Left kidney (tissue), 2 donors: ENCODE measurements around the gene MED14. TPM values are rescaled to one million over a fixed set of nuclear protein-coding genes. Genes with fewer than 3 reads are reported as not detected.
A peak's percentile ranks its signal among the peaks of the same experiment; 100 is the strongest.

ENCODE experiments used
- DNase-seq: peaks from one replicate; pipeline ENCODE4 v3.0.0-alpha.2; 2013
- polyA plus RNA-seq: library from polyadenylated mRNA; unstranded; fragments of 120-200 nt; gene quantifications from one replicate; pipeline ENCODE4 v1.2.1, GENCODE V29; 2013; ENCODE audit not compliant: insufficient read length

Gene MED14
- polyA plus RNA-seq, 1 donor, result 71.3 TPM

DNA sequence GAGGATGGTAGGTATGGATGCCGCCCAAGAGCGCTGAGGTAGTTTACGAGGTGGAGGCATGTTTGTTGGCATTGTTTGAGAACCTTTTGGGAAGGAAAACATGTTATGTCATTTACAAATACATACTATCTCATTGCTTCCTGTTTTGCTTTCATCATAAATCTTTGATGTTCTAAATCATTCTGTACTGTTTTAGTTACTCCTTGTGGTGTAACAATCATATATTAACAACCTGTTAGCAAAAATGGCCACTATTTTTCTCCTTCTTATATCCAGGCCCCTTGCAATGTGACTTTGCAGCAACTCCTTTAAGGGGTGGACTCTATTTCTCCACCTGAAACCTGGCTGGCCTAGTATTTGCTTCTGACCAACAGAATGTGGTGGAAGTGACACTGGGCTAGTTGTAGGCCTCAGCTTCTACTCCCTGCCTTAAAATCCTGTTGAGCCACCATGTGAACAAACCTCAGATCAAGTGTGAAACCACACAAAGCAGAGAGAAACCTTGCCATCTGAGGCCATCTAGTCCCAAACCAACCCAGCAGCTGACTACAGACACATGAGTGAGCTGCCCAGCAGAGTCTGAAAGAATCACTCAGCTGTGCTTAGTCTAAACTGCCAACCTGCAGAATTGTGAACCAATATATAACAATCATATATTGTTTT lies 72.1 kb downstream of the MED14 start:
- no peak for DNase-seq

DNA sequence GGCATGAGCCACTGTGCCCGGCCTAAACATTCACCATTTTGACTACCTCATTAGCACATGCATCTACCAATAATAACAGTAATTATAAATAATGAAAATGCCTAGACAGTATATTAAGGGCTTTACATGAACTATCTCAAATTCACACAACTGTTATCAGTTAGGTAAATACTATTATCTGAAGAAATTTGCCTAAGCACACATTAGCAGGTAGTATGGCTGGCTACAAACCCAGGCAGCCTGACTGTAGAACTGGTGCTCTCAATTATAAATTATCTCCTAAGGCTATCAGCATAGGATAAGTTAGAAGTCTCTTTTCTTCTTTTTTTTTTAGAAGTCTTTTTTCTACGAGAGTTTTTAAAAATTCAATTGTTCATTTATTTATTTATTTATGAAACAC lies 73.9 kb downstream of the MED14 start:
- no peak for DNase-seq

DNA sequence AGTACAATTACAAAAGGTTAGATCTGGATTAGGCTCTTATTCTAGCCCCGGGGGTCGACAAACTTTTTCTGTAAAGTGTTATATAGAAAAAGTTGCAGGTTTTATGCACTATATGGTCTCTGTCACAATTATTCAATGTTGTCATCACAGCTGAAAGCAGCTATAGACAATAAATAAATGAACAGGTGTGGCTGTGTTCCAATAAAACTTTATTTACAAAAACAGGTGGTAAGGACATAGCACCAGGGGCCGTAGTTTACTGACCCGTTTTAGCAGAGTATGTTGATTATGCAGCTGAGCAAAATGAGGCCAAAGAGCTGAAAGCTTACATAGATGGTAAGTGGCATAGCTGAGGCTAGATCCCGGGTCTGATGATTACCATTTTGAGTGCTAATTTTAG lies 75.0 kb downstream of the MED14 start:
- no peak for DNase-seq

DNA sequence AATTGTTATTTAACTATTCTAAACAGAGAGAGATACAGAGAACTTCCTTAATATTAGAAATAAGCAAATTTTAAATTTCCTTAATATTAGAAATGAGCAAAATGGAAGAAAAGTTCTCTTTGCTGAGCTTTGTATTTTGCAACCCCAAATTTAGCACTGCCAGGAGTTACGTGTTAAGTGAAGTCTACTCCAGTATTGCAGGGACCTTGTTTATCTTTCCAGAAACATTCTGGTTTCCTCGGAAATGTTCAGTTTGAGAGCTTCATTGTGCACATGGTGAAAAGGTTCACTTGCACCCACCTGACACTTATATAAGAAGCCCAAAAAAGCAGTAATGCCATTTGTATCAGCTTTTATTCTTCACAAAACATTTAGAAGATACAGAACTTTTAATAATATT lies 81.8 kb downstream of the MED14 start:
- no peak for DNase-seq

DNA sequence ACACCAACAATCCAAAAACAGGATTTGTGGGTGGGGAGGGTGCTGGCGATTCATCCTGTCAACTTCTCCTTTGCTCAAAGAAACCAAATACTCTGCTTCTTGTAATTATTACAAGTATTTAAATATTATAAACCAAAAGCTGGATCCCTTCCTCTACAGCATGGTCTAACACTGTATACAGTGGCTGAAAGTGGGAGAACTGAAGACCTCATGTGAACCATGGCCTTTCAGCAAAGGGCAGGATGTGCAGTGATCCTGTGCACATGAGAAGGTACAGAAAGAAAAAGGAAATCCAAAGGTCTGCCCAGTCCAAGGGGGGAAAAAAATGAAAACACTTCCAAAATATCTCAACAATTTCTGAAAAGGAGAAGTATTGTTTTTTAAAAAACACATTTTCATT lies 82.7 kb downstream of the MED14 start:
- no peak for DNase-seq

DNA sequence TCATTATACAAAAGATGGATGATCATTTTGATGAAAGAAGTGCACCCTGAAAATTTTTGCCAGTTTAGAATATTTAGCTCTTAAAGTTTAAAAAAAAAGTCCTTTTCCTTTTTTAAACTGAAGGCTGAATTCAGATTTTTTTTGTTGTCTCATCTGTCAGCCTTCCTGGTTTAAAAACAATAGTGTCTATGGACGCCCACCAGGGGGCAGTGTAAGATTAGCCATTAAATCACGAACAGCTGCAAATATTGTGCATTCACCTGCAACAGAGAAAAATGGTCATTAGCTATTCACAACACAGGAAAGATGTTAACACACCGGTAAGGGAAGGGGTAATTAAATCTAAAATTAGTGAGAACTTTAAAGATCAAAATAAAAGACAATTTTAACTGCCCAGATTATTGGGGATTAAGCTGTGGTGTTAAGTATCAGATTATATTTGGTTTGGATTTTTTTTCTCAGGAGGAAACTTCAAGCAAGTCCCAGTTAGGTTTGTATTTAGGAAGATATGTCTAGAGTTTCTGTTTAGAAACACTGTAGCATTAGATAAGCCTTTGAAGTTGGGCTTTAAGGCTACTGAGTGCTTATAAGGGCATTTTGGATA lies 83.6 kb downstream of the MED14 start:
- DNase-seq, result peak; percentile 77

DNA sequence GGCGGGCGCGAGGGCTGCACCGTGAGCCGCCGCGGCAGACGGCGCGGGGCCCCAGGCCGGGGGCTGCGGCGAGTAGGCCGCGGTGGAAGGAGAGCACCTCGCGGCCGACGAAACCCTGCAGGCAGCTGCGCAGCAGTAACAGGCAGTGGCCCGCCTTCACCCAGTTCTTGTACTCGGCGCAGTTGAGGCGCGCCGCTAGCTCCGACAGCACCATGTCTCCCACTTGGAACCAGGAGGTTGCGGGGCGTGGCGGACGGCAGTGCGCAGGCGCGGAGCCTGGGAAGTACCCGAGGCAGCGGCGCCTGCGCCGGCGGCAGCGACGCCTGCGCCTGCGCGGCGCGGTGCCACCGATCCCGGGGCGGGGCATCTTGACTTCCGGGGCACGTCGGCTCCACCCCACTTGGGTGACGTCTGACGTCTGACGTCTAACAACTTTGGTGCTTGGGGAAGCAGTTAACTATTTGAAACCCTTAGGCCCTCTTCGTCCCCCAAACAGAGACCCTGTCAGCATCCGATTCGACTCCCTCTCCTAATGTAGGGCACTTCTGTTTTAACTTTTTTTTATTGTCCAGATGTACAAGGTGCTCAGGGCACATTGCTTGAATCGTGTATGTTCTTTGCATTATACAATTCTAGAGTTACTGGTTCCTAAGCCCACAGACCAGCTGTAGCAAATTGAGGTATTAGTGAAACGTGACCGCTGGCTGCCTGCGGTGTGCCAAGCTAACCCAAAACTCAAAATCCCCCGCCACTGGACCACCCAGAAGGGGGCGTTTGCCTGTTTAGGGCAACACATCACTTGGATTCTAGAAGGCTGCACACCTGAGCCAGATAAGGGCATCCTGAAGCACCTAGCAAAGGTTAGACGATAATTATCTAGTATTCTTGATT lies 87.8 kb downstream of the MED14 start, which contains the start of gene CXorf38:
CXorf38 (minus strand) TSS at position 255 of the 891 bp plus-strand sequence; CDS start at position 214, 41 bp downstream.
- peak; percentile 87 for DNase-seq

DNA sequence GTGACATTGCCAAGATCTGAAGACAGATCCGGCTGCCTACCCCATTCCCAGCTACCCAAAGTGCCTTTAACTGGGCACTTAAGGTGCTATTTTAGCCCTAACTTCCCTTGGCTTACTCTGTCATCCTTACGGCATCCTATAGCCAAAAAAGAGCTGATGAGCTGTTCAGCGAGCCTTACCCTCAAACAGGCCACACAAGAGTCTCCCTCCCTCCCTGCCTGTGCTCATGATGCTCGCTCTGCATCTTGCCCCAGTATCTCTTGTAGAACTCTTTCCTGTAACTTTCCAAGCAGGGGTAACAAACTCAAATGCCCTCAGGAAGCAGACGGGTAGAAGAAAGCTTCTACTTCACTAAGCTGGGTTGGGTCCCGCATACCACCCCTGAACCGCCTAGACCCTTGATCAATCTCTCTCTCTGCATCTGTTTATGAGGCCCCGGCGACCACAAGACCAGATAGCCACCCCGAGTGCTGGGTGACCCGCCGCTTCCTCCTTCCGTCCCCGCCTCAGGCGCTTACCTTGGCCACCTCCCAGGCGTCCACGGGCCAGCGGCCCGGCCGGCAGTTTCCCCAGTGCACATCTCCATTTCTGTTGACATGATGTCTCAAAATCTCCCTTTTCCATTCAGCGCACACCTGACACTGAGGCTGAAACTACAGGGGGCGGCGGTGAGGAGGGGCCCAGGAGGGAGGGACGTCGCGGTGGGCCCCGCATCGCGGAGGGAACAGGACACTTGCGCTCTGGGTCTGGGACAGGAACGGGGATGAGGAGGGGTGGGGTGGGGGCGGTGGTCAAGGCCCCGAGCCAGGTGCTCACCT lies 88.6 kb downstream of the MED14 start:
- no peak for DNase-seq

DNA sequence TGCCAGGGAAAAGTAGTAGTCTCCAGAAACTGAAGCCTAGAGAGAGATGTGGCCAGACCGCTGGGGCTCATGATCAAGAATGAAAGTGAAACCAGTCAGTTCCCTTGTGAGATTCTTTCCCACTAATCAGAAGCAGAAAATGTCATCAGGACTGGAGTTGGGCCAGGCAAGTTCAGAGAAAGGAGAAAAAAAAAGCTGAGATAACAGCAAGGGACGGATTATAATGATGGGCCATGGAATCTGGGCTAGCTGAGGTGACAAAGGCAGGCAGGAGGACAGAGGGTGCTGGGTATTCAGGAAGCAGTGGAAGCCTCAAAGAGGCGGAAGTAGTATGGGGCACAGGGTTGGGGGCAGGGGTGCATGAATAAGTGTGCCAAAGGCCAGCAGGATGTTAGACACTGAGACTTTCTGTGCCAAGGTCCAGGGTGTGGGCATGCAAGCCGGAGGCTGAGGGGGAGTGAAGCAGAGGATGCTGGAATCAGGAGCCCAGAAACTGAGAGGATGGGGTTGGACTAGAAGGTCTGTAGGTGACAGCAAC lies 90.5 kb downstream of the MED14 start:
- DNase-seq, result no peak

DNA sequence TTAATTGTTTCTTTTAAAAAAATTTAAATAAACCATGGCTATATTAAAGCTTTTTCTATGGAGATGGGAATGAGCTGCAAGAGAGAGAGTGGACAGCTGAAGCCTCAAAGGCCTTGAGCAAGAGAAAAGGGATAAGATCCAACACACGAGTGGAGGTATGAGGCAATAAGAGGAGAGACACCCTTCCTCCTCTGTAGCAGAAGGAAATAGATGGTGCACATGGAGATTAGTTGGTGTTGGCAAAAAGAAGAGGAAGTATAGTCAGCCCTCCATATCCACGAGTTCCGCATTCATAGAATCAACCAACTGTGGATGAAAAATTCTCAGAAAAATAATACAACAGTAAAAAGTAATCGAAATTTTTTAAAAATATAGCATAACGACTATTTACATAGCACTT lies 91.2 kb downstream of the MED14 start:
- DNase-seq, result no peak

DNA sequence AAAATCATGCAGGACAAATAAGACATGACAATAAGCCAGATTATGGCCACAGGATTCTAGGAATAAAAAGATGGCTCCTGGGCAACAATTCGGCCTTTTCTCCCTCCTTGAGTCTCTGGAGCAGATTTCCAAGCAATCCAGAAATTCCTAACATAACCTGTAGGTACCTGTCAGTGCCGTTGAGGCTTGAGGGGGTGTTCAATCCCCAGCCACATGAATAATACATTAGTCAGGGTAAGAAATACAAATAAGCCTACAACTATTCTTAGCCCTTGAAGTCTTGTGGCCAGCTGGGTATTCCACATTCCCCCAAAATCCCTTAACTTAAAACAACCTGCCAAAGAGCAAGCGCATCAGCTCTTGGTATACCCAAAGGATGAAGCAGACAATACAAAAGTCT lies 97.7 kb downstream of the MED14 start:
- DNase-seq, result no peak

DNA sequence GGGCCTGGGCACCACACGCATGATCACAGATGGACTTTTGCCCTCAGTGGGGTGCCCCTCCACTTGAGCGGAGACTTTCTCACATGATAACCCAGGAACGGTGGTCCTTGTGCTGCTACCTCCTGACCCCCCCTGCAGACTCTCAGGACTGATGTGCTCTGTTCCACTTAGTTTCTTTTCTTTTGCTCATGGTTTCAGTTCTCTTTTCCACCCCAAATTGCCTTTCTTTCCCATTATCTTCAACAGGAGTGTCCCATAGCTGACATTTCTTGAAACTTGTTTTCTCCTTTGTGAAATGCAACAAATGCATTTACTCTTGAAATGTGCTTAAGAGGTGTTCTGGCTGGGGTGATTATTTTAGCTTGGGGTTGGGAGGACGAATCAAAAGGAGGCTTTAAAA lies 103.1 kb downstream of the MED14 start:
- no peak for DNase-seq

DNA sequence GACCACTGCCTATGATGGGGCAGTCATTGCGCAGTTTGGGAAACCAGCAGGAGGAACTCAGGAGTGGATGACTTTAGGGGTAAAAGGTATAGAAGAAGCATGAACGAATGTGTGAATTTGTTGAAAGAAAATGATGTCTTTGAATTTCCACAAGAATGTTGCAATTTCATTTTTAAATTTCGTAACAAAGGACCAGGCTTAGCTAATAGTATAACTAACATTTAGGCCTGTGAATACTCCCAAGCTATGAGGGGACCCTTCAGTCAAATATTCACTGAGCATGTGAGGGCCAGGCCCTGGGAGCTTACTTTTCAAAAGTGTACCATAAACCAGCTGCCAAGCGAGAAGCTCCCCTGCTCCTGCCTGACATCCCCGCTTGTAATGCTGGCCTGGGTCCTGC lies 106.8 kb downstream of the MED14 start:
- no peak for DNase-seq

DNA sequence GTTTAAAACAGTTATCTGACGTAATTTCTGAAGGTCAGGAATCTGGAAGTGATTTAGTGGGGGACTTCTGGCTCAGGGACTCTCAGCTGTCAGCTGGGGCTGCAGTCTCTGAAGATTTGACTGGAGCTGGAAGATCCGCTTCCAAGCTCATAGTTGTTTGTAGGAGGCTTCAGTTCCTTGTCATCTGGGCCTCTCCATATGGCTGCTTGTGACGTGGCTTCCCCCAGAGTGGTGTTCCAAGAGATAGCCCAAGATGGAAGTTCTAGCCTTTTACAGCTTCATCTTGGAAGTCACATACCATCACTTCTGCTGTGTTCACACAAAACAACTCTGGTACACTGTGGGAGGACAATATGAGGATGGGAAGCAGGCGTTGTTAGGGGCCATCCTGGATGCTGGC lies 110.0 kb downstream of the MED14 start:
- no peak for DNase-seq

DNA sequence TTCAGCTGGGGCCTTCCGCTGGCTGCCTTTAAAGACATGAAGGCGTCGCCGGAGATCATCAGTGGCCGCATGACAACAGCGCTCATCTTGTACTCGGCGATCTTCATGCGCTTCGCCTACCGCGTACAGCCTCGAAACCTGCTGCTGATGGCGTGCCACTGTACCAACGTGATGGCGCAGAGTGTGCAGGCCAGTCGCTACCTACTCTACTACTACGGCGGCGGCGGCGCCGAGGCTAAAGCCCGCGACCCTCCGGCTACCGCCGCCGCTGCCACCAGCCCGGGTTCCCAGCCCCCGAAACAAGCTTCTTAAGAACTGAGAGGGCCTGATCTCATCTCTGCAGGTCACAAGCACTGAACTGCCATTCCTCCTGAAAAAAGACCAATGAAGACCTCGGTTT lies 111.7 kb downstream of the MED14 start:
- DNase-seq, result no peak

DNA sequence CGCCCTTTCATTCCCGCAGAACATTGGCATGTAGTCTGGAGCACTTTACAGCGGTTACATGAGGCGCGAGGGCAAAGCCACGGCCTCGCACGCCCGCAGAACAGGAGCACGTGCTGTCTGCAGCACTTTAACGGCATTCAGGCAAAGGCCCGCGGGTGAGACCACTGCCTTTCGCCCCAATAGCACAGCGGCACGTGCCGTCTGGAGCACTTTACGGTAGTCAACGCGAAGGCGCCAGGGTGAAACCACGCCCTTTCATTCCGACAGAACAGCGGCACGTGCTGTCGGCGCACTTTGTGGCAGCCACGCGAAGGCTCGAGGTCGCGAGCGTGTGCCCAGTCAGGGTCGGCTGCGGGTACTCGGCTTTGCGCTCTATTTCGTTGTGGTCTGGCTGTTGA lies 112.2 kb downstream of the MED14 start, which contains the start of gene MPC1L:
MPC1L (plus strand) TSS at position 290 of the 398 bp plus-strand sequence. CDS start 138 bp downstream, outside the sequence.
- no peak for DNase-seq

DNA sequence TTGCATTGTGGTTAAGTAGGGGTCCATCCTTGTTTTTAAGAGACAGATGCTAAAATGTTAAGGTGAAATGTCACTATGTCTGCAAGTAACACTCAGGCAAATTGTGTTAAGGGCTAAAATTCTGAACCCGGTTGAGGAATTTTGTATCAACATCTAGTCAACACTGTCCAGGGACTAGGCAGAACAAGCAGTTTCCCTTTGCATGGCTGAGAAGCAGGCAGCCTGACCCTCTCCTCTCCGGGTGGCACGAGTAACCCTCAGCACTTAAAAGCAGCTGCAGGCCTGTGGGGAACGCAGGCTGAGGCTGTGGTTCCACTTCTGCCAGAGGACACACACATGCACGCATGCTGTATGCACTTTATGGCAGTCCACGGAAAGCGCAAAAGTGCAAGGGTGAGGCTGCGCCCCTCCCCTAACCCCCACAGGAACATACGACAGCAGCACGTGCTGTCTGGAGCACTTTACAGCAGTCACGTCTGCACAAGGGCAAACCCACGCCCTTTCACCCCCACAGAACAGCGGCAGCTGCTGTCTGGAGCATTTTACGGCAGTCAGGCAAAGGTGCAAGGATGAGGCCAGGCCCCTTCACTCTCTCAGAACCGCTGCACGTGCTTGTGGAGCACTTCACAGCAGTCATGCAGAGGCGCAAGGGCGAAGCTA lies 112.7 kb downstream of the MED14 start:
- DNase-seq, result no peak

DNA sequence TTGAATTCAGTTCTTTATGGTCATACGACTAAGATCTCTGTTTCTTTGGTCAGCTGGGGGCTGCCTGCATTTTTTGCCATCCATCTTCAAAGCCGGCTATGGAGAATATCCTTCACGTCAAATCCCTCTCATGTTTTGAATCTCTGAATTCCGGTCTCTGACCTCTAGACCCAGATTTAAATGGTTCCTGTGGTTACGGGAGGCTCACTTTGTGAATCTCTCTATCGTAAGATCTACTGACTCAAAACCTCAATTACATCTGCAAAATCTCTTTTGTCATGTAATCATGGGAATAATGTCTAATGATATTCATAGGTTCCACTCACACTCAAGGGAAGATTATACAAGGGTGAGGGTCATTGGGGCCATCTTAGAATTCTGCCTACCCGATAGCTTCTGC lies 117.8 kb downstream of the MED14 start:
- DNase-seq, result no peak

DNA sequence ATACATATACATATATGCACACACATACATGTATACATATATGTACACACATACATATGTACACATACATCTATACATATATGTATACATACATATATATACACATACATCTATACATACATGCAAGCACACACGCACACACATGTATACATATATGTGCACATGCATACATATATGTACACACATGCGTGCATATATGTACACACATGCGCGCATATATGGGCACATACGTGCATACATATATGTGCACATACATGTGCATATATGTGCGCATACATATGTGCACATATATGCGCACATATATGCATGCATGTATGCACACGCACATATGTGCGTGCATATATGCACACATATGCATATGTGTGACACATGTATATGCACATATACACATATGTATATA lies 119.4 kb downstream of the MED14 start:
- DNase-seq, result no peak

DNA sequence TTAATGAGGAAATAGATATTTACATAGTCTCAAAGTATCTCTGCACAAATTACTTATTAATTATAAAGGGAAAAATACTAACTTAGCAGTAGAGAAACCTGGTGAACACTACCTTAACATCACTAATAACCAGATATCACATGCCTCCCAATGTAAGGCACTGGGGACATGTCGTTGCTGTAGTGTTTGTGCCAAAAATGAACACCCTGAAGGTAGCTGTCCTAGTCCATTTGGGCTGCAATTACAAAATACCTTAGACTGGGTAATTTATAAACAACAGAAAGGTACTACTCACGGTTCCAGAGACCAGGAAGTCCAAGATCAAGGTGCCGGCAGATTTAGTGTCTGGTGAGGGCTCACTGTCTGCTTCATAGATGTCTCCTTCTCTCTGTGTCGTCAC lies 122.8 kb downstream of the MED14 start:
- DNase-seq, result no peak

DNA sequence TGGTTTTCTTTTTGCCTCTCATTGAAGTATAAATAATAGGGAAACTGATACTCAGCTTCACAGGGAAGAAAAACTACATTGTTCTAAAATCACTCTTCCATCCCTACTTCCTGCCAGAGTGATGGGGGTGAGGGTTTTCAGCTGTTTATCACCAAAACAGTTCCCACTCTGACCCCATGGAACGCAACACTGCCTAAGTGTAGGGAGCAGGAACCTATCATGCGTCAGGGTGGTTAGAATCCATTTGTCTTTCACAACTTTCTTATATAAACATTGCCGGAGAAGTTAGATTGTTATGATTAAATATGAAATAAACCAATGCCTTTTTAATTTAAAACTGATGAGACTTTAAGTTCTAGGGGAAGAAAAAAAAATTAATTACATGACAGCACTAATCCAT lies 128.0 kb downstream of the MED14 start:
- no peak for DNase-seq
